ENCODE measurements around the gene HERPUD2.
"Not testable (repeated sequence)": the region's sequence is repeated elsewhere in the genome, so short reads cannot be mapped to it uniquely, and the experiment has no call there.

HERPUD2 gene

DNA sequence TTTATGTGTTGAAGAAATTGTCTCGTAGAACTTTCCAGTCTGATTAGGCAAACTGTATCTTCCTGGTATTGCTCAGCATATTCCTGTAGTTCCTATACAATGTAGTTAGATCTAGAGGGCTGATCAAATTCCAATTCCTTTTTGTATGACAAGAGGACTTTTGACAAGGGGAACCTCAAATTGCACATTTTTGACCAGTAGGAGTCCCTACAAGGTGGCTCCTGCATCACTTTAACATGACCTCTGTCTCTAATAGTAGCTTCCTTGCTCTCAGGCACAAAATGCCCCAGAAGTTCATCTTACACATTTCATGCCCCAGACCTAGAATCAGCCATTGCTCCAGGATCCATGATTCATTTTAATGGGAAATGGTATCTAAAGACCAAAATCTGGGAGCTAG lies 18.7 kb downstream of the HERPUD2 start:
- DNase-seq, result no peak

DNA sequence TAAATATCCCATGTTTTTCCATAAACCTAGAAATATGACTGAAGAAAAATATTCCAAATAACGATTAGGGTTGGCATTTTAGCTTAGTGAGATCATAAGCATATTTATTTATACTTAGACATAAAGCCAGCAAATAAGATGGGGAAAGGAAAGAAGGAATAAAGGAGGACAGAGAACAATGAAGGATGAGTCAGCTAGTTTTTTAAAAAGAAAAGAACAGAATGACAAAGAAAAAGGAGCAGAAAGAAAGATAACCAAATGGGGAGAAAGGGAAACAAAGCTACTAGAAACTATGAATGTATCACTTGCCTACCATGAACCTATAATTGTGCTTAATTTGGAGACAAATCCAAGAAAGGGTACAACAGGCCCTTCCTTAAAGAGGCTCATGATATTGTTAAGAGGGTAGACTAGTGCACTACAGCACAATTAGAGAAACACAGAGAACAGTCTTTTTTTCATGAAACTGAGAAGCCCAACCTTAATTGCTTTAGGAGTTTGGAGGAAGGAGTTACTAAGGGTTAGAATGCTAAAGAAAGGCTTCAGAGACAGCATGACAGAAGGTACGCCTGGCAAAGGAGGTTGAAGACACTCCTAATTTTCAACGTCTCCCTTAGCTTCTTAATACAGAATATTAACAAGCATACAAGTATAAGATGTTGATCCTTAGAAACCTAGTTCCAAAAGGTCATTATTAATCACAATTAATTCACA lies 23.9 kb downstream of the HERPUD2 start:
- DNase-seq, result no peak

DNA sequence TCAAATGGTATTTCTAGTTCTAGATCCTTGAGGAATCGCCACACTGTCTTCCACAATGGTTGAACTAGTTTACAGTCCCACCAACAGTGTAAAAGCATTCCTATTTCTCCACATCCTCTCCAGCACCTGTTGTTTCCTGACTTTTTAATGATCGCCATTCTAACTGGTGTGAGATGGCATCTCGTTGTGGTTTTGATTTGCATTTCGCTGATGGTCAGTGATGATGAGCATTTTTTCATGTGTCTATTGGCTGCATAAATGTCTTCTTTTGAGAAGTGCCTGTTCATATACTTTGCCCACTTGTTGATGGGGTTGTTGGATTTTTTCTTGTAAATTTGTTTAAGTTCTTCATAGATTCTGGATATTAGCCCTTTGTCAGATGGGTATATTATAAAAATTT lies 34.5 kb downstream of the HERPUD2 start:
- not testable (repeated sequence) for DNase-seq

DNA sequence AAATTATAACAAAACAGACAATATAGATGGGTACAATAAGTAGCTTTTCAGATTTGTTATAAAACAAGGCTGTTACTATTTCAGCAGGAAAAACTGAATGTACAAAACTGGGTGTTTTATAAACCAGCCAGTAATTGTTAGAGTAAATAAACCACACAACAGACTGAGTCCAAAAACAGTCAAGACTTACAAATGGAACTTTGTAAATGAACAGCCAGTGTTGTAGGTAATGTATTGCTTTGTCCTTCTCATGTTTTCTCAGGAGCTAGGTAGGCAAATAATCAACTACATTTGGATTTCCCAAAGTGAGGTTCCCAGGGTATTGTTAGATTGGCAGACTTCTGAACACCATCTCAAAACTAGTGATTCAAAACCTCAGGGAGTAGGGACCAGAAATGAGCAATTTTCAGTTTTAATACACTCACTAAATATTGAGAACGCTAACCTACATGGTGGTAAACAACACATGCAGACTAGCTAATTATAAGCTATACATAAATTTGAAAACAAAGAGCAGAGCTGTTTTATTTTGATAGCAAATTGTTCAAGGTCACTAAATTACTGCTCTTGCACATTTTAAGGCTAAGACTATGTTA lies 36.2 kb downstream of the HERPUD2 start:
- no peak for DNase-seq

DNA sequence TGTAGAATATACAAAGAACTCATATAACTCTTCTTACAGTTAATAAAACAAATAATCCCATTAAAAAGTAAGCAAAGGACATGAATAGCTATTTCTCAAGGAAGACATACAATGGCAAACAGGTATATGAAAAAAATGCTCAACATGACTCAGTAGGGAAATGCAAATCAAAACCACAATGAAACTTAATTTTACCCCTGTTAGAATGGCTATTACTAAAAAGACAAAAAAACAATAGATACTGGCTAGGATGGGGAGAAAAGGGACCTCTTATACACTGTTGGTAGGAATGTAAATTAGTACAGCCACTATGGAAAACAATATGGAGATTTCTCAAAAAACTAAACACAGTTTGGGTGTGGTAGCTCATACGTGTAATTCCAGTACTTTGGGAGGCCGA lies 37.8 kb downstream of the HERPUD2 start:
- DNase-seq, result no peak

DNA sequence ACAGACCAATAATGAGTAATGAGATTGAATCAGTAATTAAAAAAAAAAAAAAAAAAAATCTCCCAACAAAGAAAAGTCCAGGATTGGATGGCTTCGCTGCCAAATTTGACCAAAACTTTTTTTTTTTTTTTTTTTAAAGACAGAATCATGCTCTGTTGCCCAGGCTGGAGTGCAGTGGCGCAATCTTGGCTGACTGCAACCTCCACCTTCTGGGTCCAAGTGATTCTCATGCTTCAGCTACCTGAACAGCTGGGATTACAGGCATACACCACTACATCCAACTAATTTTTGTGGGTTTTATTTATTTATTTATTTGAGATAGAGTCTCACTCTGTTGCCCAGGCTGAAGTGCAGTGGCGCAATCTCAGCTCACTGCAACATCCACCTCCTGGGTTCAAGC lies 40.4 kb downstream of the HERPUD2 start:
- not testable (repeated sequence) for DNase-seq

DNA sequence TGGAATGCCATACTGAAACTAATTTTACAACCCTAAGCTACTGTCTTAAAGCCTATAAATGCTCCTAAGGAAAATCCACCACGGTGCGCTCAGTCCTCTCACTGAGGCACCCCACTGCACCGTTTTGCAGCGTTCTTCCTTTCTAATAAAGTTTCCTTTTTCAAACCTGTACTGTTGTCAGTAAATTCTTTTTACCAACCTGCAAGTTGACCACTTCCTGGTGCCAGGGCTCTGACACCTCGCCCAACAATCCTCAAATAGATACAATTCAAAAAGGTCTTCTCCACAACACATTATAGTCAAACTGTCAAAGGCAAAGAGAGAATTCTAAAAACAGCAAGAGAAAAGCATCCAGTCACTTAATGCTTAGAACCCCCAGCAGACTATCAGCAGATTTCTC lies 42.8 kb downstream of the HERPUD2 start:
- DNase-seq, result peak in 1 of 5 donors; percentile 62

DNA sequence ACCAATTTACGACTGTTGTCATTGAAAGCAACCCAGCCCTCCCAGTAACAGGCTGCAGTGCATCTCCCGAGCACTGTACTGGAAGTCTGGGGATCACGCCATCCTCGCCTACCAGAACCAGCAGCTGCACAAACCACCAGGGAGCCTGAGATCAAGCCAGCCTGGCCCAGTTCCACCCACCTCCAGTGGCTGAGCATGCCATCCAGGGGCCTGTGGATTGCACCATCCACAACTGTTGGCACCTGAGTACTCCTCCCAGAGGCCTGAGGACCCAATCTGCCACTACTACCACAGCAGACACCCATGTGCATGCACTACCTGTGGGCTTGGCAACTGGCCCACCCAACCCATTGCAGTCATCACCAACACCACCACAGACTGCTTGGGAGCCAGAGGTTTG lies 44.2 kb downstream of the HERPUD2 start:
- no peak for DNase-seq

DNA sequence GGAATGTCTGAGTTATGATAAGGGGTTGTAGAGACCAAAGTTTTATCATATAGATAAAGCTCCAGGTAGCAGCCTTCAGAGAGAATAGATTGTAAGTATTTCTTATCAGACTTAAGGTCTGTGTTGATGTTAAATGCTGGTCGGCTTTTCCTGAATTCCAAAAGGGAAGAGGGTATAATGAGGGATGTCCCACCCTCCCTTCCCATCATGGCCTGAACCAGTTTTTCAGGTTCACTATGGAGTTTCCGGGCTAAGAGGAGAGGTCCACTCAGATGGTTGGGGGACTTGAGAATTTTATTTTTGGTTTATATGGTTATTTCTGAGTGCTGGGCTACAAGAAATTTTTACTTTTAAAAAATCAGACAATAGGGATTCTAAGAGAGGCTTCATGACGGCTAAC lies 45.2 kb downstream of the HERPUD2 start:
- DNase-seq, result no peak

DNA sequence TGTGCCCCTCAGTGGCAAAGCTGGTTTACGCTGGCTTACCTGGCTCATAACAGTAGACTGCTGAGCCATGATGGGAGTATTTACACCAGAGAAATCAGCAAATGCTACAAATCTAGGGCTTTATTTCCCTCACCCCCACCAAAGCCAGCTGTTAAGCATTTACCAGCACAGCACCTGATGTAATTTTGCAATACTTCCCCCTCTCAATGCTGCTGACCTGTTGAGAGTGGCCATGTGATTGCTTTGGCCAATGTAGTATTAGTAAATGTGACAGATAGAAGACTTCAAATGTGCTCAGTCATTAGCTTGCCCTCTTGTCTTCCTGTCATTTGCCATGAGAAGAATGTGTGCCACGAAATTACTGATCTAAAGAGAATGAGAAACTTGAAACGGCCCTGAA lies 46.6 kb downstream of the HERPUD2 start:
- DNase-seq, result no peak

DNA sequence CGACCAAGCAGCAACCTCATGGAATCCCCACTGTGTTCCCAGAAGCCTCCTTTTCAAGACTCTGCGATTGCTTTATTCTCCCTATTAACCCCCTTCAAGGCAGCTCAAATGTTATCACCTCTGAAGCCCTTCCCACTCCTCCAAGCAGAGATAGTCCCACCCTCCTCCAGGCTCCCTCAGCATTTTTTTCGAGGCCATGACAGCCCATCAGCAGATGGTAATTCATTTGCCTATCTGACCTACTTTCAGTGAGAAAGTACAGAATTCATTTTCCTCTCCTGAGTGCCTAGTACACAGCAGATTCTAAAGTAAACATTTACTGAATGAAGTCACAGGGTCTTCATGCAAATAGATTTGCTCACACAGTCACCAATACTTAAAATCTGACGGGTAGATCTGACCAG lies 47.8 kb downstream of the HERPUD2 start:
- no peak for DNase-seq

DNA sequence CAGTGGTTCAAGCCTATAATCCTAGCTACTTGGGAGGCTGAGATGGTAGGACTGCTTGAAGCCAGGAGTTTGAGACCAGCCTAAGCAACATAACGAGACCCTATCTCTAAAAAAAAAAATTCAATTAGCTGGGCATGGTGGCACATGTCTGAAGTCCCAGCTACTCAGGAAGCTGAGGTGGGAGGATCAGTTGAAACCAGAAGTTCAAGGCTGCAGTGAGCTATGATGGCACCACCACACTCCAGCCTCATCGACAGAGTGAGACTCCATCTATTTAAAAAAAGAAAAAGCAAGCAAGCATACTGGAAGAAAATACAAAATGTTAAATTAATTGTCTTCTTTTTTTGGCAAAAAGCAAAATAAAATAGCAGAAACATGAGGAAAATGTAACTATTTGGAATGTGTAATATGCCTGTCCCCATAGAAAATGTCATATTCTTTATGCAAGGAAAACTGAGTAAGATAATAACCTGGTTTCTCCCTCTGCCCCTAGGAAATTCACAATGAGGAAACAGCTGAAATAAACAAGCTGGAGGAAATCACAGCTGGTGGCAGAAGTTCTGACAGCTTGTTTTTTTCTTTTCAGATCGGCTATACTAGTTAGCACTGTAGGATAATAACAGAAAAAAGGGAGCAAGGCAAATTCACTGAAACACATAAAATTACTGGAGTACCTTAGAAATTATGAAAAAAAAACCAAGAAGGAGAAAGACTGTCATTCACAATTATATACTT lies 48.5 kb downstream of the HERPUD2 start:
- DNase-seq, result no peak

DNA sequence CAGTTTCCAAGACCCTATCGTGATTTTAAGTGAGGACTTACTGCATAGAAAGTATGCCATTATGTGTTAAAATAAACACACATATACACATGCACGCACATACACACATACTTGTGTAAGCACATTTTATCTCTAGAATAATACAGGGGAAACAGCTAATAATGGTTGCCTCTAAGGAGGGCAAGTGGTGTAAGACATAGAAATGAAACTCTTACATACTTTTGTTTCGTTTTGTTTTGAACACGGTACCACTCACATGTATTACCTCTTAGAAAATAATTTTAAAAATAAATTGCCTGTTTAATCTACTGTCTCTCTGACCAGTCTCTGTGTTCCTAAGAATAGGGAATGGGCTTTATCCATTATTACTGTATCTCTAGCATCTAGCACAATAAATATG lies 49.2 kb downstream of the HERPUD2 start:
- no peak for DNase-seq

DNA sequence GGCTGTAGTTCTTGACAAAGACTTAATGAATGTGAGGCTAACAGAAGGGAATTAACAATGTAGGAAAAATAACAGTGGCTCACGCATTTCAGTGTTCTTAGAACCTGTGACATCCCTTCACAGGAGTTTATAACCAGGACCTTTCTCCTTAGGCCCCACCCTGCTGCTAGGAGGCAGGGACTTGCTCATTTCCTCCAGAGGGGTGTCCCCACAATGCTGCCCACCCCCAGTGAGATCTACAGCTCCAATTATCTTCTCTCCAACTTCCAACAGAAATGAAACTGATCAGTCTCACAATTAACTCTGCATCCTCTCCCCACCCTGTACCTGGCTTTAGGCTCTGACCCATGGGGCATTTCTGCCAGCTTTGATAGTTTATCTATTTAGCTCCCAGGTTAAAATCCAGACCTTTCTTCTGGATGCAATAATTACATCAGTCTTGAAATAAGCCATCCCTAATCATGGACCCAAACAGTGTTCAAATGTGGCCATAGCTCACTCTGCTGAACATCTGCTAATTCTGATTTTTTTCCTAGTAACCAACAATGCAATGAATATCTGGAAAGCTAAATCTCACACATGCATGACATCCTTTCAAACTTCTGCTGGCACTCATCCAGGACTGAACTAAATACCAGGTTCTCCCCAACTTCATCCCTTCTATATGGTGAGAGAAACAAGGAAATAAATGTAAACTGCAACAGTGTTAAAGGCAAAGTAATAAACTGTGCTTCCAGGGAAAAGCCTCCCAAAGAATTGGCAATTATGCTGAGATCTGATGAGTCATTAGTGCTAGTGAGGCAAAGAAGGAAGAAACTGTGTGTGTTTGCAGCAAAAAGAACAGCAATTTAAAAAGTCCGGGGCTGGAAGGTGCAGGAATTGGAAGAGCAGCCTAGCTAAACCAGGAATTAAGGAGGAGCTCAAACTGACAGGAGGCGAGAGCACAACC lies 64.6 kb downstream of the HERPUD2 start:
- no peak for DNase-seq

DNA sequence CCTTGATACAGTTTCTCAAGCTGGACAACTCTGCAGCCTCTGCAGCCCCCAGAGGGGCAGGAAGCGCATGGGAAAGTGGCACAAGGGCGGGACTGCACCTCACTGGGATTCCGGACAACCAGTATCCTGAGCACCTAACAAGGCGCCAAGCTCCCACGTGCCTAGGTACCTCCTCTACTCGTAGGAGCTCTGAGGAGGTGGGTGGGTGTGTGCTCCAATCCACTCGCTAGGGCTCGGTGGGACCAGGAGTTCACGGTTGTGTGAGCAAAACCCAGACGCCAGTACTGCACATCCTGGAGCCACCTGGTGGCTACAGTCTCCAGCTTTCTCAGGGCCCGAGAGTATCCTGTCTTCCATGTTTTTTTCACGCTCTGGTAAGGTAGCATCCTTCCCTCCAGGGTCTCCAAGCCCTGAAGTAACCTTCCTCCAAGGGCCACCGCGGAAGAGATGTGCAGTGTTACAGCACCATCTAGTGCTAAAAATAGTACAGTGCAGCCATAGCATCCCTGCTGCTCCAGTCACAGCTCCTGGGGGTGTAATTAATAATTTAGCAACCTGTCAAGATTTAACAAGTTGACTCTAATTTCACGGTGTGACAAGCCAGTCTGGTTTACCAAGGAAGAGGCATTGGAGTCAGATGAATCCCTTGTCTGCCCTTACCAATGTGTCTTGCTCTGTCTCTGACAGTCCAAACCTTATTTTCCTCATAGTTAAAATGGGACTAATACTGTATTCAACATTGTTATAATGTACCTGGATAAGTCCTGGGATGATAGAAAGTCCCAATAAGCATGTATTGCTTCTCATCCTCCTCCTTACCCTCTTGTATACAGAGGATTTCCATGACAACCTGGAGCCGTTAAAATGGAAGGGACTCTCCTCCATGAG lies 70.4 kb downstream of the HERPUD2 start:
- DNase-seq, result peak in 3 of 5 donors; percentile 16 to 32 (median 21)

DNA sequence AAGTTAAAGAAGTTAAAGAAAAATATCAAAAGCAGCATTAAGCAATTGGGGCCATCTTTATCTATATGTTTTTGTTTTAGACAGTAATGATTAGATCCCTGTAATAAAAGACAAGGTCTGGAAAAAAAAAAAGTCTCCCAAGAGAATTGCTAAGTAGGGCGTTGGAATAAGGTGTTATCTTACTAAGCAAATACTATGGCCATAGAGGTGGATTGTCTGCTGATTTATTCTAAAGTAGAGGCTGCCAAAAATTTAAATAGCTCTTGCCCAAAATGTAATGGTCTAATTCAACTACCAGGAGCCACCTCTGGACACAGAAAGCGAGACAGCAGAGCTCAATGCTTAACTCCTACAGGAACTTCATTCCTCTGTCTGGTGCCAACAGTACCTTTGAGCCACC lies 71.6 kb downstream of the HERPUD2 start:
- DNase-seq, result no peak

DNA sequence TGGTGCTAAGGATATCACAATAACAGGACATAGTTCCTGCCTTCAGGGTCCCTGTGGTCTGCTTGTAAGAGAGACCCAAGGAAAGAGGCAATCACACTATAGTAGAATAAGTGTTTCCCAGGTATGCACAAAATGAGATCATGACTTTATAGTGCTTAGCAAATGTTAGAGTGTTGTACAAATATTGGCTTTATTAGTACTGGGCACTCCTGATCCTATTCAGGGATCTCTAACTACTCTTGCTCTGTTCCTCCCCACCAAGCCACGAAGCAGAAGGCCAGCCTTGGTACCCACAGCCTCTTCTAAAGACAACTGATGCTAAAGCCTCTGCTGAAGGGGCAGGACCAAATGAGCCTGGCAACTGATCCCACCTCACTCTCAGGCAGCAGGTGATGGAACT lies 75.1 kb downstream of the HERPUD2 start:
- DNase-seq, result no peak

DNA sequence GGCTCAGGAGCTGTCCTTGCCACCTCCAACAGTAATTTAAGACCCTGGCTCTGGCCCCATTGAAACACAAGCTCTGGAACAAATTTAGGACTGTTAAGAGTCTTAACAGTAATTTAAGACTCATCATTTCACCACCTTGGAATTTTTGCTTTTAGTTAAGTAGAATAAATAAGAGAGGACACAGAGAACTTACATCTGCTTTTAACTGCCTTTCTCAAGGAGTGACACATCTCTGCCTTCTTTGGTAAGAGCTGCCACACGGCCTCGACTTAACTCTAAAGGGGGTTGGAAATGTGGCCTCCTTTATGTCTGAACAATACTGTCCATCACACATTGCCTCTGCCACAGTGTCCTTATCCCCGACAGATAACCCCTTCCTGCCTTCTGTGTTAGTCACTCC lies 77.9 kb downstream of the HERPUD2 start:
- no peak for DNase-seq

DNA sequence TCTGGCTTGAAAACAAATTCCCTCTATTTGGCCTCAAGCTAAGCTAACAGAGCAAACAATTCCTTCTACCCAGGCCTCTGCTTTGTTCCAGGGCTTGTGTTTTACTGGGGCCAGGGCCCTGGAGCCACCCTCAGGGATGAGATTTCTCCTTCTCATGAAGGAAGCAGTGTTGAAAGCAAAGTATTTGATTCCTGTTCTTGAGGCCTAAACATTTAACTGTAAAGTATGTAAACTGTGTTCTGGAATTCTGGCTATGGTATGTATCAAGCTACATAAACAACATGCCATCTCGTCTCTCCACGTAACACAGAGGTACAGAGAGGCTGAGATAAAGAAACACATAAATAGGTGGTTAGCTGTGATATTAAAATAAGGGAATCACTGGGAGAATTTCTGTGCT lies 81.8 kb downstream of the HERPUD2 start:
- no peak for DNase-seq

DNA sequence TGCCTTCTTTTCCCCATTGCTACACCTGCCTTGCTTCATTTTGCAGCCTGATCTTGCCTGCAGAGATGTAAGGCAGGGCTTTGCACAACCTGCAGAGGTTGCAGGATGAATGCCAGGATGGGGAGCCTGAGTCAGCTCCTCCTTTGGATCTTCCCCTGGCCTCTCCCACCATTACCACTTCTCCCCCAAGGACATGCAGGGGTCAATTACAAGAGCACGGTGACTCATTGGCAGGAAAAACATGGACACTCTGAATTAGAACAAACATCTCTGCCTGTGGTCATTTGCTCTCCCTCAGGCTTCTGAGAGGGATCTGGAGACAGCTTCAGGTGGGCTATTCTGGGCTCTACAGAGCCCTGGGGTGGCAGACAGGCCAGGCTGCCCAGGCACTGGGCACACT lies 89.2 kb downstream of the HERPUD2 start:
- no peak for DNase-seq

DNA sequence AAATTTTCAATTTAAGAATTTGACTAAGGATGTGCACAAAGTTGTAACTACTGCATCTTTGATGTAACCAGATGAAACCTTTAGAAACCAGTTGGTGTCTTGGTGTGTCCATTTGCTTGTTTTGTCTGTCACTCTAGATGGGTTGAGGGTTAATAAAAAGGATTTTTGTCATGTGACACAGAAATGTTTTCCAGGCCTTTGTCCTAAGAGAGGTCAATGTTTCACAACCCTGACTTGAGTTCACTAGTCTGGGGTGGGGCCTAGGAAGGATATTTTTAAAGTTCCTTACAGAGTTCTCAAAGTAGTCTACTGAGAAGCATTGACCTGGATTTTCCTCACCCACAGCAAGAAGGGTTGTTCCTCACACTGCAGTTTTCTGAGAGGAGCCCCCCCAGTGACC lies 90.3 kb downstream of the HERPUD2 start:
- no peak for DNase-seq

DNA sequence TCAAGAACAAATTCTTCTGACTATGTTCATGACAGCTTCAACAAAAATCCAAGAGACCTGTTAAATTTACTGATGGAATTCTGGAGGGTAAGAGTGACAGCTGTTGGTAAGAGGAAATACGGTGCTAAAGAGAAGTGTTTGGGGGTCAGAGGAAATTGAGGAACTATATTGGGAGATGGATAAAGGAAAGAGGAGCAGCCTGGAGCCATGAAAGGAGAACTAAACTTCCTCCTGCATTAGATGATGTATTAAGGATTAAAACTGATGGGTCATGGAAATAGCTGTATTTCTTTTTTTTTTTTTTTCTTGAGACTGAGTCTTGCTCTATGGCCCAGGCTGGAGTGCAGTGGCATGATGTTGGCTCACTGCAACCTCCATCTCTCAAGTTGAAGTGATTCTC lies 95.3 kb downstream of the HERPUD2 start:
- no peak for DNase-seq

Measured in T-helper 1 cell (primary cell).